Measurements from ENCODE around the gene DNAJB1. TPM values are rescaled to one million over a fixed set of nuclear protein-coding genes. Genes with fewer than 3 reads are reported as not detected.
A peak's percentile ranks its signal among the peaks of the same experiment; 100 is the strongest.

The DNAJB1 gene
- total RNA-seq, 3 donors from 2014 or later: 104 to 110 (median 107) TPM

DNA sequence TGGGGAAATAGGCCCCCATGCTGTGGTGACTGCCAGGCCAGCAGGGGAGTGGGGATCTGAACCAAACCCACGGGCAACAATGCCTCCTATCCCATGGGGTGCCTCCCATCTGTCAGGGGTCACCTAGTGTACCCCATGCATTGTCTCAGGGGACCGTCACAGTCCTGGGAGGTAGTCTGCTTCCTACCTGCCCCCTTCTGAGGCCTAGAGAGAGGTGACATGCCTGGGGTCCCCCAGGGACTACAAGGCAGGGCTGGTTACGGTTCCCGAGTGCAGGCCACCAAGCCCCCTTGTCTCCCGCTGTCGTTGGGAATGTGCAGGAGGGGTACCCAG, 42.5 kb upstream of the DNAJB1 start:
- ATAC-seq: no peak
- Histone ChIP-seq H3K36me3 (ENCODE audit: low read depth) (no peaks in the 10 kb centered on the region), H3K9me3 (no peaks in the 10 kb centered on the region), H3K4me1 (ENCODE audit: low read depth) (peaks cover 6% of the 10 kb centered on the region), H3K4me3 (no peak overlapping the region)
- intact Hi-C loops (cut with DNase I, micrococcal nuclease): no loop called here
- DNase-seq: no peak
- TF ChIP-seq, protein P1, sequence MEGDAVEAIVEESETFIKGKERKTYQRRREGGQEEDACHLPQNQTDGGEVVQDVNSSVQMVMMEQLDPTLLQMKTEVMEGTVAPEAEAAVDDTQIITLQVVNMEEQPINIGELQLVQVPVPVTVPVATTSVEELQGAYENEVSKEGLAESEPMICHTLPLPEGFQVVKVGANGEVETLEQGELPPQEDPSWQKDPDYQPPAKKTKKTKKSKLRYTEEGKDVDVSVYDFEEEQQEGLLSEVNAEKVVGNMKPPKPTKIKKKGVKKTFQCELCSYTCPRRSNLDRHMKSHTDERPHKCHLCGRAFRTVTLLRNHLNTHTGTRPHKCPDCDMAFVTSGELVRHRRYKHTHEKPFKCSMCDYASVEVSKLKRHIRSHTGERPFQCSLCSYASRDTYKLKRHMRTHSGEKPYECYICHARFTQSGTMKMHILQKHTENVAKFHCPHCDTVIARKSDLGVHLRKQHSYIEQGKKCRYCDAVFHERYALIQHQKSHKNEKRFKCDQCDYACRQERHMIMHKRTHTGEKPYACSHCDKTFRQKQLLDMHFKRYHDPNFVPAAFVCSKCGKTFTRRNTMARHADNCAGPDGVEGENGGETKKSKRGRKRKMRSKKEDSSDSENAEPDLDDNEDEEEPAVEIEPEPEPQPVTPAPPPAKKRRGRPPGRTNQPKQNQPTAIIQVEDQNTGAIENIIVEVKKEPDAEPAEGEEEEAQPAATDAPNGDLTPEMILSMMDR (IDR thresholded peaks at IDR 0.05): no peak

DNA sequence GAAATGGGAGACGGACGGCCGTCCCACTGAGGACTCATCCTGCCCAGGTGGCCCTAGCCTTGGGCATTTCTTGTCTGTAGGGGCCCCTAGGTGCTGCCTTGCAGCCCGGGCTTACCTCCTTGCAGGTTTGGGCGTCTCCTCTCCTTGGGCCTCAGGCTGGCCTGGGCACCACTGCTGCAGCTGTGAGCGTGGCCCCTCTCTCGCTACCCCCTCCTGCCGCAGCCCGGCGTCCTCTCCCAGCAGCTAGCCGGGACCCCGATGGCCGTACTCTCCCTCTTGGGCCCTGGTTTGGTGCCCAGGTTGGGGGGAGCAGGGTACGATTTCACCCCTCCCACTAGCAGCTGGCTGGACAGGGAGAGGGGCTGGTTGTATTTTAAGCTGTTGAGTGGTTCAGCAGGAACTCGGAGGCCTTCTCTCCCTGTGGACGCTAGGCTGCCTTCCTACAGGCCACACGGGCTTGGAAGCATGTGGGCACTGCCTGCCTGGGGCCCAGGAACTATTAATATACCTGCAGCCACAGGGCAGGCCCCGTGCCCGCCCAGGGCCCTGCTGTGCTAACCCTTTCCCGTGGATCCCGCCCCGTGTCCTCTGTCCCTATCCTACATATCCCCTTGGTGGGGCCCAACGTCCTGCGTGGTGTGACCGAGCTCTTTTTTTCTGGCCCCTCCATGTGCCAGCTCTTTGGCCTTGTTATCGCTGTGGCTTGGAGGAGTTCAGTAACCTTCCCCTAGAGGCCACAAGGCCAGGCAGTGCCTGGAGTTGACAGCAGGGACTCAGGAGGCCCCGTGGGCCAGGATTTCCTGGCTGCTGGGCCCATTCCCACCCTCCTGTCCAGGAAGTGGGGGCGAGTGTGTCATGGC, 41.9 kb upstream of the DNAJB1 start:
- DNase-seq (no peak), ATAC-seq (no peak)
- Histone ChIP-seq H3K9me3 (no peaks in the 10 kb centered on the region), H3K36me3 (ENCODE audit: low read depth) (no peaks in the 10 kb centered on the region), H3K4me3 (no peak overlapping the region), H3K4me1 (ENCODE audit: low read depth) (peaks cover 6% of the 10 kb centered on the region)
- TF ChIP-seq, protein P1 (IDR thresholded peaks at IDR 0.05): no peak
- intact Hi-C loops (cut with DNase I, micrococcal nuclease): no loop called here

DNA sequence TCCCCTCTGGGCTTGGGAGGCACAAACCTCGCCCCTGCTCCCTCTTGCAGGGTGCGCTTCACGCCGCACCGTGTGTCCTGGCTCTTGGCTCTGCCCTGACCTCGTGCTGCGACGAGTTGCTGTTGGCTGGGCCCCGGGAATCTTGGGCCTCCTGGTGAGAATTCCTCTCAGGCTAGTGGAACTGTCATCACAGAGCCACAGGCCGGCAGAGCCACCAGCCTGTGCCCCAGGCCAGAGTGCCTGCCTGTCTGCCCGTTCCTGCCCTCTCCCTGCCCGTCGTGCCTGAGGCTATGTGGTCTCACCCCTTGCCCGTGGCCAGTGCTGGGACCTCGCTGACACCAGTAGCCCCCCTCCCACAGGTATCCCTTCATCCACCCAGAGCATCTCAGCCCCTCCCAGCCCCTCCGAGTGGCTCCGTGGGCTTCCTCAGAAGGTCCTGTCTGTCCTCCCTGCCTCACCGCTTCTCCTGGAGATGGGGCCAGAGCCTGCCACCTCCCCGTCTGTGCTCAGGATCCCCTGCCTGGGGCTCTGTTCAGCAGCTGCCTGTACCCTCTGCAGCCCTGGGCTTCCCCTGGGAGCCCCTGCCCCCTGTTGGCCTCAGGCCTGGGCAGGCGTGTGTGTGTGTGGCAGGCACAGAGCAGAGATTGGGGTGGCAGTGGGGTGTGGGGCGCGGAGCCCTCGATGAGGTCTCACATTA, 40.3 kb upstream of the DNAJB1 start:
- no peak for ATAC-seq
- DNase-seq: no peak
- H3K36me3 ChIP-seq (ENCODE audit: low read depth): no peaks in the 10 kb centered on the region
- H3K4me1 ChIP-seq (ENCODE audit: low read depth): peaks cover 10% of the 10 kb centered on the region
- intact Hi-C loops (cut with DNase I, micrococcal nuclease): no loop called here
- H3K4me3 ChIP-seq: no peak overlapping the region
- no peaks in the 10 kb centered on the region for H3K9me3 ChIP-seq
- TF ChIP-seq, protein P1 (IDR thresholded peaks at IDR 0.05): no peak

DNA sequence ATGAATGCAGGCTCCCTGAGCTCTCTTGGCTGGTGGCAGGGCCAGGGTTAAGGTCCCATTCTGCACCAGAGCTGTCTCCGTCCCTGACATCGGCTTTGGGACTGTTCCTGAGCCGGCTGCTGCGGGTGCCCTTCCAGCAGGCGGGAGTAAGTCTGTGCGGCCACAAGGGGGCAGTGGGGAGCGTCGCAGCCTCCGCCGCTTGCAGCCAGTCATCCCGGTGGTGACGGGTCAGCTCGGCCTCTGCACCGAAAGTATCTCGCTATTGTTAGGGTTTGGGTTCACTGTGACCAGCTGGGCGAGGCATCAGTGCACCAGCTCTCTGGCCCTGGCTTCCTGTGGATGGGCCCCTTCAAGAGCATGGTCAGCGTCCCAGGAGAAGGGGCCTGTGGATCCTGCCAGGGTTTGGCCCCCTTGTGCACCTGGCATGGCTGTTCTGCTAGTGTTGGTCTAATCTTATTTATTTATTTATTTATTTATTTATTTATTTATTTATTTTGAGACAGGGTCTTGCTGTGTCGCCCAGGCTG, 38.5 kb upstream of the DNAJB1 start:
- ATAC-seq: peak; percentile 93
- peak; percentile 74 to 83 (median 83) for DNase-seq
- no peak overlapping the region for H3K4me3 ChIP-seq
- H3K36me3 ChIP-seq (ENCODE audit: low read depth): no peaks in the 10 kb centered on the region
- no peaks in the 10 kb centered on the region for H3K9me3 ChIP-seq
- H3K4me1 ChIP-seq (ENCODE audit: low read depth): peaks cover 10% of the 10 kb centered on the region
- TF ChIP-seq, protein P1 (IDR thresholded peaks at IDR 0.05): peak; percentile 98
- intact Hi-C loops (cut with DNase I, micrococcal nuclease): no loop called here

DNA sequence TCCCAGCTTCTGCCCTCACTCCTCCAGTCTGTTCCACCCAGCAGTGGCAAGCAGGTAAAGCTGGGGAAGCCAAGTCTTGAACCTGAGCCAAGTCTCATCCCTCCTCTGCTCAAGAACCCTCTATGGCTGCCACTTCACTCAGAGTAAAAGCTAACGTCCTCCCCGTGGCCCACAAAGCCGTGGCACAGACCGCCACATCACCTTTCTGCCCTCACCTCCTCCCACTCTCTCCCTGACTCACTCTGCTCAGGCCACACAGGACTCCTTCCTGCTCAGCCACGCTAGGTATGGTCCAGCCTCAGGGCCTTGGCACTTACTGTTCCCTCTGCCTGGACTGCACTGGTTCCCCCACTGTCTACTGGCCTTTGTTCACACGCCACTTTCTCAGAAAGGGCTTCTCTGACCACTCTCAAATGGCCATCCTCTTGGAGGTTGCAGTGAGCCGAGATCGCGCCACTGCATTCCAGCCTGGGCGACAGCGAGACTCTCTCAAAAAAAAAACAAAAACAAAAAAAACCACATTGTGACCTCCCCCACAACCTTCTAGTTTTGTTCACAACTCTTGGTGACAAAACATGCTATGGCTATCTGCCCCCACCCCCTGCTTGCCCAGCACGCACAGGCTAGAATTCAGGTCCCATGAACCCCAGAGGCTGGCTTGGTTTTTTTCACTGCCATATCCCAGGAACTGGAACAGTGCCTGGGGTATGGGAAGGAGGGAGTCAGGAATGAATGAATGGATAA, 37.9 kb upstream of the DNAJB1 start:
- ATAC-seq (no peak), DNase-seq (no peak)
- Histone ChIP-seq H3K9me3 (no peaks in the 10 kb centered on the region), H3K4me1 (ENCODE audit: low read depth) (peaks cover 15% of the 10 kb centered on the region), H3K36me3 (ENCODE audit: low read depth) (no peaks in the 10 kb centered on the region), H3K4me3 (no peak overlapping the region)
- TF ChIP-seq, protein P1 (IDR thresholded peaks at IDR 0.05): no peak
- intact Hi-C loops (cut with DNase I, micrococcal nuclease): no loop called here

All from mucosa of descending colon (tissue), 3 donors.